T-helper 1 cell treated with Interleukin-12 subunit alpha and Interleukin-12 subunit beta and Interleukin-4 antibody, amounts not matched to agents 30 ng/mL and 1 ng/mL, for 36 hours (primary cell): ENCODE data around the gene KLHL29. TPM values are rescaled to one million over a fixed set of nuclear protein-coding genes. Genes with fewer than 3 reads are reported as not detected.

Experiments used
- intact Hi-C: fragments of 100-400 bp; cut with micrococcal nuclease; formaldehyde crosslinking; loops from one replicate; pipeline ENCODE4 v1.15.1; 2024
- total RNA-seq: library from RNA; stranded (reverse); gene quantifications from 2 replicates; pipeline ENCODE4 v1.2.3, GENCODE V29; 2022

KLHL29 gene
- total RNA-seq, 1 donor from 2014 or later, result 2.2 TPM

DNA sequence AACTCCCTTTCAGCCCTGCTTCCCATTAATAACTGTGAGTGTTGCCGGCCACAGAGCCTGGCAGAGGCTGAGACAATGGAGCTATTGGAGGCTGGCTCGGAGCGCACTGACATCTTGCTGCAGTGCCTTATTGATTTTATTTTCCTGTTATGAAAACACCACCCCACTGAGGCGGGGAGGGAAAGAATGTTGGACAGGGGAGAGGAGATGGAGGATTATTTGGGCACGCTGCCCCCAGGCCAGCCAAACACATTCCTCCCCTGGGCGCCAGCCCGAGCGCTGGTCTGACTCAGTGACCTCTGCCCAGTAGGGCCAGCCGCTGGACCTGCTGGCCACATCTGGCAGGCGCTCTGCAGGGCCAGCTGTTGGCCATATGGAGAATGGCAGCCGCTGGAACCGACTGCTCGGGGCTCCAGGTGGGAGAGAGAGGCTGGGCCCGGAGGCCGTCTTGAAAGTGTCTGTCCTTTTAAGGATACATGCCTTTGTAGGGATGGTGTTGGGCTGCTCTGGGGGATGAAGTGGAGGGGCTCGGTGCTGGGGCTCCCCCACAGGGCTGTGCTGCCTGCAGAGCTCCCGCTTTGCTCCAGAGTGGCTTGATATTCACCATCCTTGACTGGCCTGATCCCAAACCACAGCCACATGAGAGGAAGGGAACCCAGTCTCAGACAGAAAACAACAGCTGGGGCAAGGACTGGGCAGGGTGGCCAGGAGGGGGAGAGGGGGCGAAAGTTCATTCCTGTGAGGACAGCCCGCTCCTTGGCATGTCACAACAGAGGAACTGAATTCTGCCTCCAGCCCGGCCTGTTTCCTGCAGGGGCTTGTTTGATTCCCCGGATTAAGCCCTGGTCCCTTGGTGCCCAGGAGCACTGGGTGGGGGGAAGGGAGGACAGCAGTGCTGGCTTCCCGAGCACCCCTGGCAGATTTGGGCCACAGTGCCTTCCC lies 179.0 kb downstream of the KLHL29 start:
- intact Hi-C loops, result no loop called here

GRCh38 chr2:23564615-23564960 lies 179.6 kb downstream of the KLHL29 start:
- intact Hi-C loops, result no loop called here

DNA sequence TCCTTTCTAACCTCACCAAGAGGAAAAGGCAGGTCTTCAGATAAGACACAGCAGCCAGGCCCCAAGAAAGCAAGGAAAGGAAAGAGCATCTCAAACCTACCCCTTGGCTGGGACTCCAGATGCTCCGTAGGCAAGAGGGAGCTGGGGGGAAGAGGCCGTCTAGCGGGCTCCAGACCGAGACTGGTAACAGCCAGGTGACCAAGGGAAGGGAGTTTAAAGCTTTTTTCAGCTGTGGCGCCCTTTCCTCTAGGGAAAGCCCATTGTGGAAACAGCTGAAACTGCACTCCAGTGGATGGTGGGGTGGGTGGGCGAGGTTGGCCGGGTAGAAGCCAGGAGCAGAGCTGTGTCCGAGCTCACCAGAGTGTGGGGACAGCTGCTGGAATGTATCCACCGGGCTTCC lies 180.4 kb downstream of the KLHL29 start:
- intact Hi-C loops, result loop anchor here (5.0 kb wide), 3 partner anchors 178 to 253 kb away; partner anchors contain the start of gene KLHL29

GRCh38 chr2:23565814-23566213 lies 180.8 kb downstream of the KLHL29 start:
- intact Hi-C loops, result loop anchor here (1.0 to 5.0 kb wide), 4 partner anchors 162 to 254 kb away; partner anchors contain the start of gene KLHL29

DNA sequence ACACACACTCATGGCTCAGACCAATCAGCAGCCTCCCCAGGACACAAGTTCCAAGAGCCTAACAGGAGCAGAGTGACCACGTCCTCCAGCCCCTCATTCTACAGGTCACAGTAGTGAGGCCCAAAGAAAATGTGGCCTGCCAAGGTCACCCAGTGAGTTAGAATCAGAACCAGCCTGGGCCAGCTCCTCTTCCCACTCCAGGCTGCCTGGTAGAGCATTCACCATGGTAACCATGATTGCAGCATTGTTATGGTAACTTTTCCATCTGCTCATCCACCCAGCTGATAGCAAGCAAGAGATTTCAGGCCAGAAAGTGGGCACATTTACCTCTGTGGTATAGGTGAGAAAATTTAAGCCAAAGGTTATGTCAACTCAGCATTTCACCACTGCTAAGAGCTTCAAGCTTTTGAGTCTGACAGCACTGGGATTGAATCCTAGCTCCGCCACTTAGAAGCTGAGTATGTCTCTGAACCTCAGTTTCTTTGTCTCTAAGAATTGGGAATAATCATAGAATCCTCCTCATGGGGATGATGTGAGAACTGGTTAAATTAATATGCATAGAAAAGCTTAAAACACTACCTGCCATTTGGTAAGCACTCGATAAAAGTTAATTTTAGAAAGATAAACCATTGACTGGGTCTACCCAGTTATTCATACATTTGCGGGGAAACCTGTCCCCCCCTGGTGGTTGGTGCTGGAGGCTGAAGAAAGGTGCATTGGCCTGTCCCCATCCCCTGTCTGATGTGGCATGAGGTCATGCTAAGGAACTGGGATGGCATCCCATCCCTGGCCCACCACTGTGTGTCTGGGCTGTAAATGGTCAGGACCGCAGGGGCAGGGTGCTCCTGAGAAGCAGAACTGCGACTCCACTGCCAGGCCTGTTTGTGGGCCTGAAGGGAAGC lies 181.5 kb downstream of the KLHL29 start:
- intact Hi-C loops, result loop anchor here (1.0 to 5.0 kb wide), 4 partner anchors 162 to 254 kb away; partner anchors contain the start of gene KLHL29

- intact Hi-C loops, result loop anchor here (5.0 kb wide), 3 partner anchors 180 to 255 kb away; partner anchors contain the start of gene KLHL29
Measured at GRCh38 chr2:23567161-23567756, 182.3 kb downstream of the KLHL29 start.

GRCh38 chr2:23568211-23568610 lies 183.2 kb downstream of the KLHL29 start:
- intact Hi-C loops, result loop anchor here (5.0 kb wide), 3 partner anchors 181 to 256 kb away; partner anchors contain the start of gene KLHL29

- intact Hi-C loops, result loop anchor here (5.0 kb wide), 3 partner anchors 181 to 256 kb away; partner anchors contain the start of gene KLHL29
Measured at GRCh38 chr2:23568626-23569190, 183.7 kb downstream of the KLHL29 start.

- intact Hi-C loops, result loop anchor here (5.0 kb wide), 3 partner anchors 183 to 258 kb away; partner anchors contain the start of gene KLHL29
Measured at GRCh38 chr2:23569761-23570365, 184.9 kb downstream of the KLHL29 start.

GRCh38 chr2:23571085-23571484 lies 186.1 kb downstream of the KLHL29 start:
- intact Hi-C loops, result no loop called here

GRCh38 chr2:23571527-23572282 lies 186.7 kb downstream of the KLHL29 start:
- intact Hi-C loops, result no loop called here

- intact Hi-C loops, result no loop called here
Measured at GRCh38 chr2:23574919-23575654, 190.1 kb downstream of the KLHL29 start.

DNA sequence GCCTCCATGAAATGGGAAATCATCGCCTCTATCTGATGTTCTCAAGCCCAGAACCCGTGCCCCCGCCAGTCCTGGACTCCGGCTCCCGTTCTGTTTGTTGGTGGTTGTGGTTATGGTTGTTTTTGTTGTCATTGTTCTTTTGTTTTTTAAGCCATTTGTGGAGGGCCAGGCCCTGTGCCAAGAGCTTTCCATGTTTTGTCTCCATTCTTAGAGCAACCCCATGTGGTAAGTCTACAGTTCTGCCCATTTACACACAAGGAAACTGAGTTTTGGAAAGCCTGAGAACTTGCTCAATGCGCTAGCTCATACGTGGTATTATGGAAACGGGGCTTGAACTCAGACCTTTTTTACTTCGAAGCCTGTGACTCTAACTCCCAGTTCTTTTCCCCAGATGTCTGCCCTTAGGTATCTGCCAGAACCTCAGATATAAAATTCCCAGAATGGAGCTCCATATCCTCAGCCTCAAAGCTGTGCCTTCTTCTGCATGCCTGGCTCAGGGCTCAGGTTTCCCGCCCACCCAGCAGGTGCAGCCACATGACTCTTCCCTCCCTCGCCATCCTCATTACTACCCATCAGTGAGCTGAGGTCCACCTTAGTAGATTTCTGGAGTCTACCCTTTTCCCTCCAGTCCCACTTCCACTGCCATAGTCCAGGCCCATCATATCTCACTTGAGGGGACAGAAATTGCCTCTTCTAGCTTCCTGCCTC lies 194.1 kb downstream of the KLHL29 start:
- intact Hi-C loops, result no loop called here

- intact Hi-C loops, result no loop called here
Measured at GRCh38 chr2:23579674-23580073, 194.7 kb downstream of the KLHL29 start.

DNA sequence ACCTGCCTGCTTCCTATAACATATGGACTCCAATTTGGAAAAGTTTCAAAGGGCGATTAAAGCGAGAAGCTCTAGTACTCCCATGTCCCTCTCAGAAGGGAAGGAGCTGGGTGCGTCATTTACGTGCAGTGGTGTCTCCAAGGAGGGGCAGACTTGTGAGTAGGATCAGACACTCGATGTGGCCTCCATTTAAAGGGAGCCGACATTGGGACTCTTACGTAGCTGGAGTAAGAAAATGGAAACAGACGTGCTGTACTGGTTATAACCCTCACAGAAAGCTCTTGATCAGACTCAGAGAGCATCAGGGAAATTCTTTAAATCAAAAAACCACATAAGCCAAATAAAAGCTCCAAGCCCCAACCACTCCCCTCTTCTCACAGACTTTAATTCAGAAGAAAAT lies 198.5 kb downstream of the KLHL29 start:
- intact Hi-C loops, result no loop called here

GRCh38 chr2:23584054-23584745 lies 199.2 kb downstream of the KLHL29 start:
- intact Hi-C loops, result no loop called here
